Measurements from ENCODE around the gene SCART1. TPM values are rescaled to one million over a fixed set of nuclear protein-coding genes. Genes with fewer than 3 reads are reported as not detected.
"Not testable (repeated sequence)": the region's sequence is repeated elsewhere in the genome, so short reads cannot be mapped to it uniquely, and the experiment has no call there.

Gene SCART1
- total RNA-seq, 1 donor from 2014 or later: 0.45 TPM

GRCh38 chr10:133465950-133466474 is 12.3 kb downstream of the SCART1 start:
- DNase-seq (no peak), ATAC-seq (no peak)
- intact Hi-C loops (cut with micrococcal nuclease): no loop called here

- no peak for DNase-seq
- intact Hi-C loops (cut with micrococcal nuclease): no loop called here
- ATAC-seq: no peak
These were observed 13.0 kb downstream of the SCART1 start for GRCh38 chr10:133466683-133467275.

- intact Hi-C loops (cut with micrococcal nuclease): no loop called here
- ATAC-seq: no peak
- no peak for DNase-seq
These were observed 13.7 kb downstream of the SCART1 start for GRCh38 chr10:133467286-133467911.

GRCh38 chr10:133469205-133469604 is 15.5 kb downstream of the SCART1 start:
- not testable (repeated sequence) for ATAC-seq

GRCh38 chr10:133471300-133472109 is 17.8 kb downstream of the SCART1 start:
- no peak for ATAC-seq
- intact Hi-C loops (cut with micrococcal nuclease): no loop called here
- DNase-seq: no peak

More at GRCh38 chr10:133469205-133469604, 15.5 kb downstream of the SCART1 start:
- intact Hi-C loops (cut with micrococcal nuclease); DNase-seq: not testable (repeated sequence)

GRCh38 chr10:133473270-133473669 is 19.5 kb downstream of the SCART1 start:
- ATAC-seq: no peak
- no peak for DNase-seq
- intact Hi-C loops (cut with micrococcal nuclease): no loop called here

GRCh38 chr10:133474027-133474426 is 20.3 kb downstream of the SCART1 start:
- intact Hi-C loops (cut with micrococcal nuclease): no loop called here
- ATAC-seq (no peak), DNase-seq (no peak)

DNA sequence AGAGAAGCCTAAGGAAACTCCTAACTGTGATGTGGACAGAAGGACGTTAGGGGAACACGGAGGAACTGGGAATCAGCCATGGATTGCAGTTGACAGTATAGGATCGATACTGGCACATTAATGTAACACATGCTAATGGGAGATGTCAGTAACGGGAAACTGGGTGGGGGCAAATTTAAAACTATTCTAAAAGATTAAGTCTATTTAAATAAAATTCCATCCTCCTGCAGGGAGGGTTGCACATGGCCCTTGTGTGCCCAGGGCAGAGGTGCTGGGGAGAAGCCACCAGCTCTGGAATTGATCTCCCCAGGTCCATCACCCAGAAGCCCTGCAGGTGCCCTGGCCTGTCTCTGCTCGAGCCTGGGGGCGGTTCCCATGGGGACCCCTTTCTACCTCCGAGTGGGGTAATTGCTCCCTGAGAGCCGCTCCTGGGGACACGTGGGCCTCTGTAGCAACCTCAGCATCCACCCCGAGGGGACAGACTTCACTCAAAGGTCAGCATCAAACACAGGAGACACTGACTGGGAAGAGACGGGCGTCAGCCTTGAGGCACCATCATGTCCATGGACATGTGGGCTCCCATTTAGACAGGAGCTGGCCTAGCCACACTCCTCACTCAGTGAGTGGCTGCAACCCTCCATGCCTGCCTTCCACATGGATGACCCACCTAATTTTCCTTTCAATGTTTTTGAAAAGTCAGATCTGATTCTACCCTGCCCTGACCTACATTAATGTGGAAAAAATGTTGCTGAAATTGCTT is 21.1 kb downstream of the SCART1 start:
- DNase-seq (no peak), ATAC-seq (no peak)
- intact Hi-C loops (cut with micrococcal nuclease): no loop called here

DNA sequence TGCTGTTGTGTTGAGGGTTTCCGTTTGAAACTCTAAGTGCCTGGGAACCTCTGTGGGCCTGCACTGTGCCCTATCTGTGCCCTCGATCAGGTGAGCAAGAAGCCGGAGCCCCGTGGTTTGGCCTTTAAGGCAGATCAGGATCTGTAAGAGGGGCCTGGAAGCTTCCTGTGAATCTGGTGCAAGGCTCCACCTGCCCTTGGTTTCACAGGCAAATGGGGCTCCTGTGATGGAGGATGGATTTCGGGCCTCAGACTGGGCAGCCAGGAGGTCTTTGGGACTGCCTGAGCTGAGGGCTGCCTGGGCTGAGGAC is 21.6 kb downstream of the SCART1 start:
- intact Hi-C loops (cut with micrococcal nuclease): no loop called here
- no peak for ATAC-seq
- no peak for DNase-seq

GRCh38 chr10:133475821-133476640 is 22.3 kb downstream of the SCART1 start:
- ATAC-seq: no peak
- intact Hi-C loops (cut with micrococcal nuclease): no loop called here
- DNase-seq: no peak

DNA sequence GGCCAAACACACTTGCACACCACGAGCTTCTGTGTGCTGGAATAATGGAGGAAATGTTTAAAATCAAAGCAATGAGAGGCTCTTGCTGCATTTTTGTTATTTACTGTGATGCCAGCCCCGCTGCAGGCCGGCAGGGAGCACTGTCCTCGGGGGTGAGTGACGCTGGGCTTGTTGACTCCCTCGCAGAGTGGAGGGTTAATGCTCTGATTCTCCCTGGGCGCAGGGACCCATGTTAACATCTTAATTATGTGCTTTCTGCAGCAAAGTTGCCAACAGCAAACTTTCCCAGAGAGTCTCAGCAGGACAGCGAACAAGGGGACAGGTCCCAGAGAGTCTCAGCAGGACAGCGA is 22.9 kb downstream of the SCART1 start:
- no peak for ATAC-seq
- intact Hi-C loops (cut with micrococcal nuclease): no loop called here

GRCh38 chr10:133481086-133481643 is 27.4 kb downstream of the SCART1 start:
- no peak for DNase-seq
- ATAC-seq: no peak
- intact Hi-C loops (cut with micrococcal nuclease): no loop called here

More for the DNA sequence above, 22.9 kb downstream of the SCART1 start:
- DNase-seq: no peak

DNA sequence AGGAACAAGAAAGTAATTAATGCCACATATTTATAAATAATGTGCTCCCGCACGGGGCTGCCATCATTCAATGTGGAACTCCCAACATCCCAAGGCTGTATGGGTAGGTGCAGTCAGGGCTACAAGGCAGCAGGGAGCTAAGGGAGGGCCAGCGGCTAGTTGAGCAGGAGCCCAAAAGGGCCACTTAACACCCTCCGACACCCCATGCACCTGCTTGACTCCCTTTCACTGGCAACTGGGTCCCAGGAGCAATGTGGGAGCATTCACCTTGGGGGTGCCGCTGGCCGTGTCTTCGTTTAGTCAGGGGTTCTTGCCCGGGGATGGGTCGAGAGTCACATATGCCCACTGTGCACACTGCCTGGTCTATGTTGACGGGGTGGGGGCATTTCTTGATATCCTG is 27.9 kb downstream of the SCART1 start:
- intact Hi-C loops (cut with micrococcal nuclease): no loop called here
- no peak for DNase-seq
- no peak for ATAC-seq

GRCh38 chr10:133484818-133485217 is 31.1 kb downstream of the SCART1 start:
- intact Hi-C loops (cut with micrococcal nuclease): no loop called here
- DNase-seq (no peak), ATAC-seq (no peak)

DNA sequence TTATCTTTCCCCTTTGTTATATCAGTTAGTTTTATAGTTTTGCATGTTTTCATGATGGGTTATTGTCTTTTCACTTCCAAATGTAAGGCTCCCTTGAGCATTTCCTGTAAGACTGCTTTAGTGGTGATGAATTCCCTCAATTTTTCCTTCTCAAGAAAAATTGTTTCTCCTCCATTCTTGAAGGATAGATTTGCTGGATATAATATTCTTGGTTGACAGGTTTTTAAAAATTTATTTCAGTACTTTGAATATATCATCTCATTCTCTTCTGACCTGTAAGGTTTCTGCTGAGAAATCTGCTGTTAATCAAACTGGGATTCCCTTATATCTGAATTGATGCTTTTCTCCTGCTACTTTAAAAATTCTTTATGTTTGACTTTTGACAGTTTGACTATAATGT is 33.3 kb downstream of the SCART1 start:
- DNase-seq: no peak
- no peak for ATAC-seq
- intact Hi-C loops (cut with micrococcal nuclease): no loop called here

DNA sequence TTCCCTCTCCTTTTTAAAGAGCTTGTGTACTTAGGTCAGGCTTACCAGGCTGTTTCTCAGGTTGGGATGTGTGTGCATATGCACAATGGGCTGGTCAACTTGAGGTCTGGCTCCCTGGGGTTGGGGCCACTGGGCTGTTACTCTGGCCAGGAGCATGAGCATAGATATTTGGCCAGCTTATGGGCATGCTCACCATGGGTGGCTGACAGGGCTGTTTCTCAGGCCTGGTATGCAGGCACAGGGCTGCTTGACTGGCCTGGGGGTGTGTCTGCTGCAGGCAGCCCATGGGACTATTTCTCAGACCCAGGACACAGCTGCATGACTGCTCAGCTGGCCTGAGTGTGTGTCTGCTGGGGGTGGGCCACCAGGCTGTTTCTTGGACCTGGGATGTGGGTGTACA is 34.6 kb downstream of the SCART1 start:
- DNase-seq: no peak
- intact Hi-C loops (cut with micrococcal nuclease): no loop called here
- ATAC-seq: no peak

- DNase-seq (no peak), ATAC-seq (no peak)
- intact Hi-C loops (cut with micrococcal nuclease): no loop called here
These were observed 36.3 kb downstream of the SCART1 start for GRCh38 chr10:133489816-133490588.

DNA sequence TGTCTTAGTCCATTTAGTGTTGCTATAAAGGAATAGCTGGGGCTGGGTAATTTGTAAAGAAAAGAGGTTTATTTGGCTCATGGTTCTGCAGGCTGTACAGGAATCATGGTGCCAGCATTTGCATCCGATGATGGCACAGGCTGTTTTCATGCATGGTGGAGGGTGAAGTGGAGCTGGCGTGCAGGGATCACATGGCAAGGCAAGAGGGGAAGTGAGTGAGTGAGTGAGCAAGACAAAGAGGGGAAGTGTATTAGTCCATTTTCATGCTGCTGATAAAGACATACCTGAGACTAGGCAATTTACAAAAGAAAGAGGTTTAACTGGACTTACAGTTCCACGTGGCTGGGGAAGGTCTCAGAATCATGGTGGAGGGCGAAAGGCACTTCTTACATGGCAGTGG is 39.8 kb downstream of the SCART1 start:
- ATAC-seq; DNase-seq; intact Hi-C loops (cut with micrococcal nuclease): not testable (repeated sequence)

Measured in left ventricle myocardium superior (tissue), 1 donor.